ENCODE measurements around the gene NTN5.
"Not testable (repeated sequence)": the region's sequence is repeated elsewhere in the genome, so short reads cannot be mapped to it uniquely, and the experiment has no call there.

Gene NTN5

DNA sequence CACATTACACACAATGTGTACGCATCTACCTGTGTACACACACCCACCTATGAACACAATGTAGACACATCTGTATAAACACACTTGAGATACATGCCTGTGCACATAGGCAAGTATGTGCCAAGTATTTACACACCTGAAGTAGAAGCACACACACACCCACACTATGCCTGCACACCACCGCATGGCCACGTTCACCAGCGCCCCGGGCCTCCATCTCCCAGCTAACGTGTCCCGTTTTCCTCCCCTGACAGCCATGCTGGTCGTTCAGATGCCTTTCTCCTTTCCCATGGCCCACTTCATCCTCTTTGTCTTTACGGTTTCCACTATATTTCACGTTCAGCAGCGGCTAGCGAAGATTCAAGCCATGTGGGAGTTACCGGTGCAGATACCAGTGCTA, 29.9 kb upstream of the NTN5 start:
- FAIRE-seq: no peak

DNA sequence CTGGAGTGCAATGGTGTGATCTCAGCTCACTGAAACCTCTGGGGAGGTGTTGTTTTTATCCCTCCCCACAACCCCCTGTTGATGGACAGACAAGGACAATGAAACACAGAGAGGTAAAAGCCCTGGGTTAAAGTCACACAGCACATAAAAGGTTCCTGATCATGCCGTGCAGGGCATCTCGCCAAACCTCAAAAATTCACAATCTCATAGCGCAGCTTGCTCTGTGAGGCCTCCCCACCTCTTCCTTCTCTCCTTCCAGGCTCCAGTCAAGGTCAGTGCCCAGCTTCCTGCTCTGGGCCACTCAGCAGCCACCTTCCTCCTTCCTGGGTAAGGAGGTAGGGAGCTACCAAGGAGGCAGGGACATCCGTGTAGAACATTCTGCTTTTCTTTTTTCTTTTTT, 25.2 kb upstream of the NTN5 start:
- DNase-seq (ENCODE audit: extremely low spot score, insufficient read length, low read depth): no peak

More for the DNA sequence above, 29.9 kb upstream of the NTN5 start:
- DNase-seq (ENCODE audit: extremely low spot score, insufficient read length, low read depth): no peak

DNA sequence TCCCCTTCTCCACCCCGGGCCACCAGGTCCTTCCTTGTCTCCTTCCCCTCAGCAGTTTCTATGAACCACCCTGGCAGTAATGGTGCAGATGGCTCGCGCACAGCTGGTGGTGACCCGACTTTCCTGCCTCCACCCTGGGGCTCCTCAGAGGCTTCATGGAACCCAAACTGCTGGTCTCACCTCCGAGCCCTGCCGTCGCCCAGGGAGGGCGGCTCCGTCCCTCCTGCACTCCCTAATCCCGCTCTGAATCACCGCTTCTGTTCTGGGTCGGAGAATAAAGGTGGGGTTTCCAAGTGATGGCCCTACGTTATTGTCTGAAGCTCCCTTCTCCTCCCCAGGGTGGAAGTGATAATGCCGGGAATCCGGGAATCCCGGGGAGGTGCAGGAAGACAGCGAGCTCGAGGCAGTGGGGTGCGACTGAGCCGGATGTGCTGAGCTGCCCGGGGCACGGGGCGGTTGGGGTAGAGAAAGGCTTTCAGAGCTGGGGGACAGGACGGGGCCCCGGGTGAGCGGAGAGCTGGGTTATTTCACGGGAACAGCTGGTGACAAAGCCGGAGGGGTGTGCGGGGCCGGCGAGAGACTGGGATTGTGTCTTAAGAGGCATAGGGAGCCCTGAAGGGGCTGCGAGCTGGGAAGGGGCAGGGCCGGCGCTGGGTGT, 23.7 kb upstream of the NTN5 start:
- DNase-seq (ENCODE audit: extremely low spot score, insufficient read length, low read depth): no peak

More for the DNA sequence above, 25.2 kb upstream of the NTN5 start:
- FAIRE-seq: no peak

DNA sequence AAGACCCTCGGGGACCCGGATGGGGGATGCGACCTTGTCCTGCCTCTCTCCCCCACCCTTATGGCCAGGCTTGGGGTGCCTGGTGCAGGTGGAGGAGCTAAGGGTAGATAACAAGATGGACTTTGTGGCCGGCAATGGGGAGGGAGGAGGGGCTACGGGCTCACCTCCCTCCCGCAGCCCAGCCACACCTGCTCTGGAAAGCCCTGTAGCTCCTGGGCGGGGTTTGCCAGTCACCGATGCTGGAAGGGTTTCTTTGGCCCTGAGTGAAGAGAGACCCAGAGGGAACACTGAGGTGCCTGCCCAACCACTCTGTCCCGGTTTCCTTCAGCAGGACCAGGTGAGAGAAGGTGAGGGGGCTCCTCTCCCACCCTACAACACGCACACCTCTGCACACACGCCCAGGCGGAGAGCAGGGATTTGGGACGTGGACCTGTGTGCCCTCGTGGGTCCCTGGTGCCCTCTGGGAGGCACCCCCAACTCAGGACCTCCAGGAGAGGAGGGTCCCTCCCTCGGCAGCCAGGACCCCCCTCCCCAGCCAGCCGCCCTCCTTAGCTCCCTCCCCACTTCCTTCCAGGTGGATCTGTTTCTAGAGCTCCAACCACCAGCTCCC, 23.0 kb upstream of the NTN5 start, which contains the start of gene FUT2:
FUT2 (plus strand) TSS at position 229 of the 610 bp plus-strand sequence. CDS start 6,986 bp downstream, outside the sequence.
- DNase-seq (ENCODE audit: extremely low spot score, insufficient read length, low read depth) (no peak), FAIRE-seq (no peak)

More for the DNA sequence above, 23.7 kb upstream of the NTN5 start:
- FAIRE-seq: no peak

DNA sequence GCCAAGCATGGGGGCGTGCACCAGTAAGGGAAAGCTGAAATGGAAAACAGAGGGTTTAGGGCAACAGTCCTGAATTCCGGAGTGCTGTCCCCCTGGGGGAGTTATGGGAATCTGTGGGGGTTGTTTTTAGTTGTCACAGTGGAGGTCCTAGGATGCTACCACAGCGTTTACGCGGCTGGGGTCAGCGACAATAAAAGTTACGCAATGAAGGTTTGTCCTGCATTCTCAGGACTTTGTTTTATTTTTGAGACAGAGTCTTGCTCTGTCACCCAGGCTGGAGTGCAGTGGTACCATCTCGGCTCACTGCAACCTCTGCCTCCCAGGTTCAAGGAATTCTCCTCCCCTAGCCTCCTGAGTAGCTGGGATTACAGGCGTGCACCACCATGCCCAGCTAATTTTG, 20.8 kb upstream of the NTN5 start:
- FAIRE-seq; DNase-seq (ENCODE audit: extremely low spot score, insufficient read length, low read depth): not testable (repeated sequence)

DNA sequence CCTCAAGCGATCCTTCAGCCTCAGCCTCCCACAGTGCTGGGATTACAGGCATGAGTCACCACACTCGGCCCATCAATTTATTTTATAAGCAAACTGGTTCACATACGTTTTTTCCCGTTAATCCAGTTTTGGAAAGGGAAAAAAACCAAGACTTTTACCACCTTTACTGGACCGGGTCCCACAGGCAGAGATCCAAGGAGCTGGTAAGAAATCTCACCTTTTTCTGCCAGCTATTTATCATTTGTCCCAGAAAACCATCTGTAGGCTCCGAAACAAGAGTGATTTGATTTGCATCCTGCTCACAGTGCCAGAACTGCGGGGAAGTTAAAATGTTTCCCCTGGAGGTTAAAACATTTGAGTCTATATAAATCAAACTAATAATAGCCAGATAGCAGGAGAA, 16.6 kb upstream of the NTN5 start:
- no peak for FAIRE-seq
- DNase-seq (ENCODE audit: extremely low spot score, insufficient read length, low read depth): no peak

DNA sequence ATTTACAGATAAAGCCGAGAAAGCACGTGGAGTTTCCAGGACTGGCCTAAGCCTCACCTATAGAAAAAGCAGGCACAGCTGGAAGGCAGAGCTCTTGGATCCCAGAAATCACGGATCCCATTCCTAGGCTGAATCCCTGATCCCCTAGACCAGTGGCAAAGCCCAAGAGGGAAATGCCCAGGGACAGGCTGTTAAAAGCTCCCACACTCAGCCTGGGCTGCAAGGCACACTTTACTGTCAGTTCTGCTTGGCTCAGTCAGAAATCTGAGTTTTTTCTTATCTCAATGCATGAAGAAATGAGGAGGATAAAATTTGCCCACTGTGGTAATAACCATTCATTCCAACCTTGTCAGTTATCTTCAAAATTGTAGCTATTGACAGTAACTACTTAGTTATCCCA, 15.0 kb upstream of the NTN5 start:
- no peak for DNase-seq (ENCODE audit: extremely low spot score, insufficient read length, low read depth)
- no peak for FAIRE-seq

DNA sequence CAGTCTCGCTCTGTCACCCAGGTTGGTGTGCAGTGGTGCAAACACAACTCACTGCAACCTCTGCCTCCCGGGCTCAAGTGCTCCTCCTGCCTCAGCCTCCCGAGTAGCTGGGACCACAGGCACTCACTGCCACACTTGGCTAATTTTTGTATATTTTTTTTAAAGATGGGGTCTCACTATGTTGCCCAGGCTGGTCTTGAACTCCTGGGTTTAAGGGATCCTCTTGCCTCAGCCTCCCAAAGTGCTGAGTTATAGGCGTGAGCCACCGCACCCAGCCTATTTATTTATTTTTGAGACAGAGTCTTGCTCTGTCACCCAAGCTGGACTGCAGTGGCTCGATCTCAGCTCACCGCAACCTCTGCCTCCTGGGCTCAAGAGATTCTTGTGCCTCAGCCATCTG, 13.8 kb upstream of the NTN5 start:
- FAIRE-seq; DNase-seq (ENCODE audit: extremely low spot score, insufficient read length, low read depth): not testable (repeated sequence)

DNA sequence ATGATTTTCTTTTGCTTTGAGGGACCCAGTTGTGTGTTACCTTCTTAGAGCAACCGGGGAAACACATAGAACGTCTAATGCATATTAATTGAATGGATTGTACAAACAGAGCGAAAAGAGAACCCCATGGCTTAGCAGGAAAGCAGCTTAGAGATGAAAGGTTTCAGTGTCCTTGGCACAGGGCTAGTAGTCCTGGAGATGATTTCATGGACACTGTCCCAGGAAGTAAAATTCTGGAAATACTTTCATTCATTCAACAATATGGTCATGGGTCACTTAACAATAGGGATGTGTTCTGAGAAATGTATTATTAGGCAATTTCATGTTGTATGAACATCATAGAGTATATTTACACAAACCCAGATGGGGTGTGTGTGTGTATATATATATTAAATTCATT, 13.3 kb upstream of the NTN5 start:
- DNase-seq (ENCODE audit: extremely low spot score, insufficient read length, low read depth) (no peak), FAIRE-seq (no peak)

DNA sequence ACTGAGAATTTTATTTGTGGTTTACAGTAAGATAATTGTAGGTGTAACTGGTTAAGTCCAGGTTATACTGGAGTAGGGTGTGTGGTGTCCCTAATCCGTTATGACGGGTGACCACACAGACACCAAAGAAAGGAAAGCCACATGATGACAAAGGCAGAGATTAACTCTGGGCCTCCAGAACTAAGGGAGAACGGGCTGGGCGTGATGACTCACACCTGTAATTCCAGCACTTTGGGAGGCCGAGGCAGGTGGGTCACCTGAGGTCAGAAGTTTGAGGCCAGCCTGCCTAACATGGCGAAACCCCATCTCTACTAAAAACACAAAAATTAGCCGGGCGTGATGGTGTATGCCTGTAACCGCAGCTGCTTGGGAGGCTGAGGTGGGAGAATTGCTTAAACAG, 12.8 kb upstream of the NTN5 start:
- DNase-seq (ENCODE audit: extremely low spot score, insufficient read length, low read depth) (no peak), FAIRE-seq (no peak)

DNA sequence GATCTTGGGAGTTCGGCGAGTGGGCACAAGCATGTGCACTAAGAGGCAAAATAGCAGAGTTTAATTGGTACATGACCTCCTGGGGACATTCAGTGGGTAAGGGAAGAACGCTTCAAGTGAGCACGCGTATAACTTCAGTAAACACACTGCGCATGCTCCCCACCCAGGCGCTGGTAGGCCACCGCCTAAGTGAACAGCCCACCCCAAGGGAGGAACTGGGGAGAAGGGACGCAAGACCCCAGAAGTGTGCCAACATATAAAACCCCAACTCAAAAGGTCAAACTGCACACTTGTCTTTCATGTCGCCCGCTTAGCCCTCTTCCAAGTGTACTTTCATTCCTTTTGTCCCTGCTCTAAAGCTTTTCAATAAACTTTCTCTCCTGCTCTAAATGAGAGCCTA, 10.5 kb upstream of the NTN5 start:
- no peak for FAIRE-seq
- DNase-seq (ENCODE audit: extremely low spot score, insufficient read length, low read depth): no peak

DNA sequence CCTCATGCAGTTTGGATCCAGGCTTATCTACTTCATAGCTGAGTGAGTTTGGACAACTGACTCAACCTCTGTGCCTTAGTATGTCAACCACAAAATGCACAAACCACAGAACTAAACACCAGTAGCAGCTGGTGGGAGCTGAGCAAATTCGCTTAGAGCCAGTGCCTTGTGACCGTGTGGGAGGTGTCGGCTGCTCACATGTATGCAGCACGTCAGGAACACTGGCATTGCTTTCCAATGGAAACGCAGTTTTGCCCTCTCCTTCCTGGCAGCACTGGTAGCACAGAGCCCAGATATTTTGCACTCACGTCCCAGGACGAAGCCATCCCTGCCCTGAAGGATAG, 8.3 kb upstream of the NTN5 start:
- DNase-seq (ENCODE audit: extremely low spot score, insufficient read length, low read depth): no peak
- FAIRE-seq: no peak

DNA sequence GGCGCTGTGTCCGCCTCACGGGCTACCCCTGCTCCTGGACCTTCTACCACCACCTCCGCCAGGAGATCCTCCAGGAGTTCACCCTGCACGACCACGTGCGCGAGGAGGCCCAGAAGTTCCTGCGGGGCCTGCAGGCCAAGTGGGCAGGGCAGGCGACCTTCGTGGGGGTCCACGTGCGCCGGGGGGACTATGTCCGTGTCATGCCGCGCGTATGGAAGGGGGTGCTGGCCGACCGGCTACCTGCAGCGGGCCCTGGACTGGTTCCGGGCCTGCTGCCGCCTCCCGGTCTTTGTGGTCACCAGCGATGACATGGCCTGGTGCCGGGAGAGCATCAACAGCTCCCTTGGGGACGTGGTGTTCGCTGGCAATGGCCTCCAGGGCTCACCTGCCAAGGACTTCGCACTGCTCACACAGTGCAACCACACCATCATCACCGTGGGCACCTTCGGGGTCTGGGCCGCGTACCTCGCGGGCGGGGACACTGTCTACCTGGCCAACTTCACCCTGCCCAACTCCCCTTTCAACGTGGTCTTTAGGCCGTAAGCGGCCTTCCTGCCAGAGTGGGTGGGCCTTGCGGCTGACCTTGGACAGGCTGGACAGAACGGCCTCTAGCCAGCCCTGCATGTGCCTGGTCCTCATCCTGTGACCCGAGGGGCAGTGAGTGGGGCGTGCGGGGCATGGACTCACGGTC, 7.8 kb upstream of the NTN5 start:
- DNase-seq (ENCODE audit: extremely low spot score, insufficient read length, low read depth) (no peak), FAIRE-seq (no peak)

DNA sequence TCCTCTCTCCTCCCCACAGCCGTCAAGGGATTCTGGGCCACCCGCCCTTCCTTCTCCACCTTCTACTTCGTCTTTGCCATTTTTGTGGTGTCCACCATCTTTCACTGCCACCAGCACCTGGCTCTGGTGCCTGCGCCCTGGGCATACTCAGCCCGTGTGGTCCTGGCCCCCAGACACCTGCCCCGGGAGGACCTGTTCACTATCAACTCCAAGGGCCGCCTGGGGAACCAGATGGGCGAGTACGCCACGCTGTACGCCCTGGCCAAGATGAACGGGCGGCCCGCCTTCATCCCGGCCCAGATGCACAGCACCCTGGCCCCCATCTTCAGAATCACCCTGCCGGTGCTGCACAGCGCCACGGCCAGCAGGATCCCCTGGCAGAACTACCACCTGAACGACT, 7.2 kb upstream of the NTN5 start:
- not testable (repeated sequence) for DNase-seq (ENCODE audit: extremely low spot score, insufficient read length, low read depth); FAIRE-seq

DNA sequence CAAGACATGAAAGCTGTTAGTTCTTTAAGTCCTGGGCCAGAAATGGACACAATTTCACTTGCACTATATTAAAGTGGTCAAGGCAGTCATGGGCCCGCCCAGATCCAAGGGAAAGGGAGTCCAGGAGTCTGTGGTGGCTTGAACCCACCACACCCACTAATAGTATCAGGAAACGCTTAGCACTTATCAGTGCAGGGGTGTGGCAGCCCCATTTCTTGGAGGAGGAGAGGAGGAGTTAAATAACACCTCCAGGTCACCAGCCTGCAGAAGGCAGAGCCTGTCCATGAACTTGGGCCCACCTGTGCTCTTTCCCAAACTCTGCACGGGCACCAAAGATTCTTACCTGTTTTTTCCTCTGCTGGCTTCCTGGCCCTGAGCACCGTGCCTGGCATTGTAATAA, 5.4 kb upstream of the NTN5 start:
- no peak for FAIRE-seq
- no peak for DNase-seq (ENCODE audit: extremely low spot score, insufficient read length, low read depth)

DNA sequence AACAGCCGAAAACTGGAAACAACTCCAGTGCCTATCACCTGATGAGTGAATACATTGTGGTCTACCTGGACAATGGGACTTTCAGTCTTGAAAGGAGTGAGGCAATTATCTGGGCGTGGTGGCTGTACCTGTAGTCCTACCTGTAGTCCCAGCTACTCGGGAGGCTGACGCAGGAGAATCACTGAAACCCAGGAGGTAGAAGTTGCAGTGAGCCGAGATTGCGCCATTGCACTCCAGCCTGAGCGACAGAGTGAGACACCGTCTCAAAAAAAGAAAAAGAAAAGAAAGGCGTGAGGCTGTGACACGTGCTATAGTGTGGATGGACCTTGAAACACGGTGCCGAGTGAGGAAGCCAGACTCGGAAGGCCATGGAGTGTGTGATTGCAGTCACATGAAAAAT, 4.1 kb upstream of the NTN5 start:
- DNase-seq (ENCODE audit: extremely low spot score, insufficient read length, low read depth) (no peak), FAIRE-seq (no peak)

DNA sequence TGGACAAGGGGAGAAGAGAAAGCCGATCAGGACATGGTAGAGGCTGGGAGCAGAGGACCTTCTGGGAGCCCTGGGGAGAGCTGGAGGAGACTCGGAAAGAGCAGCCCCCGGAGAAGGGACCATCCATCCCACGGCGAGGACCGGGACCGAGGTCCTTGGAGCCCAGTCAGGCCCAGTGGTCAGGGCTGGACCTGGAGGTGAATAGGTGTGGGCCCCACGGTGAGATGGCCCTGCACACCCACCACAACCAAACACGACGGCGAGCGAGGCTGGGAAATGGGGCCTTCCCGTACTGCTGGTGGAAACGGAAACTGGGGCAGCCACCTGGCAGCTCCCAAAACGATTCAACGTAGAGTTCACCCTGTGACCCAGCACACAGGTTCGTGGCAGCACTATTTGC, 3.7 kb upstream of the NTN5 start:
- DNase-seq (ENCODE audit: extremely low spot score, insufficient read length, low read depth) (no peak), FAIRE-seq (no peak)

DNA sequence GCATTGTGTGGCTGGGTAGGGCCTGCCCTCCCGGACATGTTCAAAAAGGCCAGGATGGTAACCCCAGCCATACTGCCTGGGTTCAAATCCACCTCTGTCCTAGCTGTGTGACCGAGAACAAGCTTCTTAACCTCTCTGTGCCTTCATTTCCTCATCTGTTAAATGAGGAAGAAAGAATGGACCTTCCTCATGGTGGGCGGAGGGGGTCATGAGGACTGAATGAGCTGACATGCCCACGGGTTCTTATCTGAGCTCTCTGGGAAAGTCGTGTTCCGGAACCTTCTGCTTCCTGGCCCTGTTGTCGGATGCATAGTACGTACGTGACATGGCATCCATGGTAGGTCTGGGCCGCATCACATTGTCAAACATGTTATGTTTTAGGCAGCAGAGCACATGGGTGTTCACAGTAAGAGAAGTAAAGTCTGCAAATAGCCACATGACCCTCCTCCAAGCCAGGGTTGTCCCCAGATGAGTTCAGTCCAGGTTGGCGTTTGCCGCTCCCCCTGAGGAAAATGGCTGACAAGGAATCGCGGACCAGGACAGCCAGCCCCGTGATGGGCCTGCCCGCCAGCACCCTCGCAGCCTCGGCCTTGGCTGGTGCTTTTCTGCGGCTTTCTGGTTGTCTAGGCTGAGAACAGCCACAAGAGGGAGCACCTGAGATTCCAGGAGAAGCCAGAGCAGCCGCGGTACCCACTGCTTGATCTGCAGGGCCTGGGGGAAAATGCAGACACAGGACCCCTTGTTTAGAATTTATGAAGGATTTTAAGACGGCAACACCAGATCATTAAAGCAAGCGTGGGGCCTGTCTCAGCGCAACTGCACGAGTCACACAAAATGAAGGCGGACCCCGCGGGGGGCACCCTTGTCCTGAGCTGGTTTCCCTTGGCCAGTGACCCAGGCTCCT, 2.4 kb upstream of the NTN5 start:
- DNase-seq (ENCODE audit: extremely low spot score, insufficient read length, low read depth) (peak; percentile 78), FAIRE-seq (peak; percentile 92)

DNA sequence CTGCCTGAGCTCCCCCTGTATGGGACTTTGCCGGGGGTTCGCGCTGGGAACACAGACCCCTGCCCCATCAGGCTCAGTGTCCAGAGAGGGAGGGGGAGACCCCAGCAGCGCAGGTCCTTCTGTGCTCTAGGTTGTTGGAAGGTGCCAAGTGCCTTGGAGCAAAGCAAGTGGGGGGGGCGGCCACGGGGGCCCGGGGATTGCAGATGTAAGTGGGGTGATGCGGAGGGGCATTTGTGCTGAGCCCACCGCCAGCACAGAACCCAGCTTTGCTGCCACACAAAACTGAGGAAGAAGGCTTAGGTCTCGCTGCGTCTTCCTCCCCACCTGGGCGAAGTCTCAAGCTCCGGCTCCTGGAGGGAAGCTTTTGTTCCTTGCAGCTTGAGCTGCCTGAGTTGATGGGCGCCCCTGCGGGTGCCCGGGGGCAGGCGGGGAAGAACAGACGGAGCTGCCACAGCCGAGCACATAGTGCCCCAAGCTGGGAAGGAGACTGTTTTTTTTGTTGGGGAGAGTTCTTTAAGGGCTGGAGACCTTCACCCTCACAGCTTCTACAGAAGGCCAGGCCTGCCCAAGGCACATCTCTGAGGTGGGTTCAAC, 1.5 kb upstream of the NTN5 start:
- DNase-seq (ENCODE audit: extremely low spot score, insufficient read length, low read depth) (no peak), FAIRE-seq (no peak)

DNA sequence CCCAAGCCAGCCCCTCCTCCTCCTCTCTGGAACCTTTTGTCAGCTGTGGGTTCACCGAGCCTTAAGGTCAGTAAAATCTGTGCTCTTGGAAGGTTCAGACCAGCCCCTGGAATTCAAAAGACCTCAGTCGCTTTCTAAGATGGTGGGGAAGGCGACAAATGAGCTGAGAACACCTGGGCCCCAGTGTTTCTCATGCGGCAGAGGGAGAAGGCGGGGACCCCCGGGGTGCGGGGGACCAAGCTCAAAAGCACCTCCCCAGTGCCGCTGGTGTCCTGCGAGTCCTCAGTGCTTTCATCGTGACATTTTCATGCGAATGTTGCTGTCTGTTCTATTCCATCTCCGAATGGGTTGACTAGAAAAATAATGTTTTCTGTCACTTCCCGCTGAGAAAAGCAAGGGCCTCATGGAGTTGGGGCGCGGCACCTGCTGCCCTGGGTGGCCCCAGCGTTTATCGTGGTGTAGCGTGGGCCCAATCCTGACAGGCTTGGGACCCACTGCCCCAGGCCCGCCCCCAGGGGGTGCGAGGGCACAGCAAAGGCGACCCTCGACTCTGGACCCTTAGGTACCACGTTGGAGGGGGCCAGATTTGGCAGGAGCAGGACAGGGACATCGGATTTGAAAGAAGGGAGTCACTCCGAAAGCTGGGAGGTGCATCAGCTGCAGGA, 751 bp upstream of the NTN5 start:
- DNase-seq (ENCODE audit: extremely low spot score, insufficient read length, low read depth) (no peak), FAIRE-seq (no peak)
